Kidney epithelial cell (primary cell): ENCODE data around the gene KRT12. TPM values are rescaled to one million over a fixed set of nuclear protein-coding genes. Genes with fewer than 3 reads are reported as not detected.
A peak's percentile ranks its signal among the peaks of the same experiment; 100 is the strongest.
"Not testable (repeated sequence)": the region's sequence is repeated elsewhere in the genome, so short reads cannot be mapped to it uniquely, and the experiment has no call there.

Experiments used
- DNase-seq: peaks from one replicate; pipeline ENCODE4 v3.0.0-alpha.2; 2010; ENCODE audit warnings: low read depth
- H3K27me3 ChIP-seq: 2 replicates; pipeline ENCODE4 v1.6.0; 2011; ENCODE audit warnings: low read length; ENCODE audit not compliant: control insufficient read depth, insufficient read depth
- H3K36me3 ChIP-seq: 2 replicates; pipeline ENCODE4 v1.5.1; 2011; ENCODE audit warnings: low read length; ENCODE audit not compliant: control insufficient read depth, insufficient read depth
- H3K4me3 ChIP-seq: 2 replicates; pipeline ENCODE4 v1.5.1; 2011; ENCODE audit warnings: low read depth, mild to moderate bottlenecking, control low read depth, low read length
- CTCF ChIP-seq: IDR thresholded peaks from 2 replicates; pipeline ENCODE4 v1.5.1; 2011; ENCODE audit warnings: mild to moderate bottlenecking, moderate library complexity, low read length, control low read depth, inconsistent platforms; ENCODE audit not compliant: insufficient read depth, poor library complexity, severe bottlenecking
- total RNA-seq: library from RNA; depleted of rRNA; stranded (reverse); fragments of >200 nt; gene quantifications from 2 replicates; pipeline ENCODE4 v1.2.3, GENCODE V29; 2015

Gene KRT12
- total RNA-seq, 1 donor from 2014 or later = not detected

GRCh38 chr17:40871316-40871715 lies 4.3 kb upstream of the KRT12 start:
- no peaks in the 10 kb centered on the region for H3K27me3 ChIP-seq
- no peak overlapping the region for H3K4me3 ChIP-seq
- DNase-seq = no peak
- H3K36me3 ChIP-seq = no peaks in the 10 kb centered on the region
- no peak for TF ChIP-seq CTCF

GRCh38 chr17:40870136-40870535 lies 3.1 kb upstream of the KRT12 start:
- Histone ChIP-seq H3K4me3 (no peak overlapping the region), H3K36me3 (no peaks in the 10 kb centered on the region), H3K27me3 (no peaks in the 10 kb centered on the region)
- TF ChIP-seq CTCF = no peak
- no peak for DNase-seq

GRCh38 chr17:40864661-40865390 lies 2.2 kb downstream of the KRT12 start:
- no peak for TF ChIP-seq CTCF
- Histone ChIP-seq H3K27me3 (no peaks in the 10 kb centered on the region), H3K4me3 (no peak overlapping the region), H3K36me3 (no peaks in the 10 kb centered on the region)
- no peak for DNase-seq

GRCh38 chr17:40862985-40863733 lies 3.9 kb downstream of the KRT12 start:
- H3K4me3 ChIP-seq = no peak overlapping the region
- peak; percentile 36 for TF ChIP-seq CTCF
- DNase-seq = no peak

GRCh38 chr17:40859536-40859935 lies 7.5 kb downstream of the KRT12 start:
- DNase-seq = no peak

More at GRCh38 chr17:40862985-40863733, 3.9 kb downstream of the KRT12 start:
- Histone ChIP-seq H3K27me3 (no peaks in the 10 kb centered on the region), H3K36me3 (no peaks in the 10 kb centered on the region)

GRCh38 chr17:40858667-40859066 lies 8.4 kb downstream of the KRT12 start:
- not testable (repeated sequence) for H3K27me3 ChIP-seq, H3K36me3 ChIP-seq, H3K4me3 ChIP-seq, DNase-seq

More at GRCh38 chr17:40859536-40859935, 7.5 kb downstream of the KRT12 start:
- no peaks in the 10 kb centered on the region for H3K27me3 ChIP-seq
- H3K4me3 ChIP-seq = no peak overlapping the region
- no peaks in the 10 kb centered on the region for H3K36me3 ChIP-seq
- TF ChIP-seq CTCF = no peak
